ENCODE data around the gene SSBP3. TPM values are rescaled to one million over a fixed set of nuclear protein-coding genes. Genes with fewer than 3 reads are reported as not detected.

The SSBP3 gene
- 7.8 to 11.4 TPM (median 9.6 TPM) in 5 replicates for total RNA-seq (2022; extraction: Qiagen RNA extraction; ENCODE audit: low read depth)

GRCh38 chr1:54406339-54407153, at the start of gene SSBP3:
TSS of gene SSBP3 (minus strand) at chr1:54406394.

GRCh38 chr1:54199765-54200518, 206.3 kb downstream of the SSBP3 start, which contains the start of the genes CYB5RL and MRPL37:
TSS of gene CYB5RL (minus strand) at chr1:54200030. CDS start at chr1:54195616, 4,414 bp downstream.
TSS of gene MRPL37 (plus strand) at chr1:54200167. CDS start at chr1:54200244, 77 bp downstream.

Other genes with a start within 250 kb of the SSBP3 start
- gene CYB5RL, start 206.4 kb downstream of the SSBP3 start, total RNA-seq (2022; extraction: Qiagen RNA extraction; ENCODE audit: low read depth): 2.4 to 3.6 TPM (median 2.9 TPM) in 5 replicates
- 88.4 to 100 TPM (median 96.6 TPM) in 5 replicates for gene MRPL37, start 206.2 kb downstream of the SSBP3 start, total RNA-seq (2022; extraction: Qiagen RNA extraction; ENCODE audit: low read depth)
- 1.7 to 2.3 TPM (median 2.1 TPM) in 5 replicates for gene ACOT11, start 141.8 kb upstream of the SSBP3 start, total RNA-seq (2022; extraction: Qiagen RNA extraction; ENCODE audit: low read depth)
- not detected in 5 replicates for gene FAM151A, start 217.1 kb upstream of the SSBP3 start, total RNA-seq (2022; extraction: Qiagen RNA extraction; ENCODE audit: low read depth)
- not detected in 5 replicates for gene MROH7, start 235.4 kb upstream of the SSBP3 start, total RNA-seq (2022; extraction: Qiagen RNA extraction; ENCODE audit: low read depth)

Data from A549 treated with DMSO at 1 μM for 4 hours (cell line).